ENCODE results near the gene EIF1. TPM values are rescaled to one million over a fixed set of nuclear protein-coding genes. Genes with fewer than 3 reads are reported as not detected.
A peak's percentile ranks its signal among the peaks of the same experiment; 100 is the strongest.

Gene EIF1
- total RNA-seq, 1 experiment from 2014 or later = 481 TPM

GRCh38 chr17:41686281-41686680 is 2.4 kb upstream of the EIF1 start:
- ATAC-seq (no peak), DNase-seq (ENCODE audit: low spot score) (no peak)
- Mint-ChIP-seq H3K27me3 (ENCODE audit: low read depth) (peaks cover 9% of the 10 kb centered on the region), H3K4me1 (peaks cover 18% of the 10 kb centered on the region), H3K9me3 (peaks cover 18% of the 10 kb centered on the region), H3K36me3 (peaks cover 19% of the 10 kb centered on the region), H3K4me3 (no peak overlapping the region), H3K27ac (no peak overlapping the region)
- POLR2A ChIA-PET = no interaction called here
- no peak for TF ChIP-seq EMX1 (CRISPR knock-in tag; IDR thresholded peaks at IDR 0.05)
- no peak for TF ChIP-seq AR (CRISPR knock-in tag; IDR thresholded peaks at IDR 0.05)
- no peak for TF ChIP-seq ZNF317 (CRISPR knock-in tag; IDR thresholded peaks at IDR 0.05; ENCODE audit: borderline replicate concordance, low read depth)
- TF ChIP-seq CDX4 (CRISPR knock-in tag; IDR thresholded peaks at IDR 0.05; ENCODE audit: borderline replicate concordance) = no peak
- TF ChIP-seq ATF3 (CRISPR knock-in tag; conservative IDR thresholded peaks at IDR 0.05) = no peak
- no peak for TF ChIP-seq ZNF138 (CRISPR knock-in tag; conservative IDR thresholded peaks at IDR 0.05)
- TF ChIP-seq FOXJ3 (CRISPR knock-in tag; IDR thresholded peaks at IDR 0.05; ENCODE audit: borderline replicate concordance) = no peak
- TF ChIP-seq GTF2I (CRISPR knock-in tag; conservative IDR thresholded peaks at IDR 0.05) = no peak
- no peak for TF ChIP-seq ZNF425 (CRISPR knock-in tag; conservative IDR thresholded peaks at IDR 0.05)
- no peak for TF ChIP-seq ZNF232 (CRISPR knock-in tag; IDR thresholded peaks at IDR 0.05)
- TF ChIP-seq KAT7 (CRISPR knock-in tag; IDR thresholded peaks at IDR 0.05; ENCODE audit: borderline replicate concordance) = no peak
- CTCF ChIA-PET = no interaction called here

GRCh38 chr17:41687828-41688640 is 651 bp upstream of the EIF1 start:
- DNase-seq (ENCODE audit: low spot score) (no peak), ATAC-seq (no peak)
- POLR2A ChIA-PET = interaction anchor here (0.6 to 5.1 kb wide), 14 partner anchors 9 to 332 kb away, joined by 3 to 42 read pairs (median 4); partner anchors contain the start of genes FKBP10, JUP, KRT19 and NKIRAS2

More at GRCh38 chr17:41687828-41688640, 651 bp upstream of the EIF1 start:
- Mint-ChIP-seq H3K27me3 (ENCODE audit: low read depth) (peaks cover 9% of the 10 kb centered on the region), H3K36me3 (peaks cover 36% of the 10 kb centered on the region), H3K27ac (peak overlapping the region; percentile 99), H3K9me3 (peaks cover 18% of the 10 kb centered on the region), H3K4me3 (peak overlapping the region; percentile 92), H3K4me1 (peaks cover 21% of the 10 kb centered on the region)
- CTCF ChIA-PET = interaction anchor here (0.9 to 3.1 kb wide), 12 partner anchors 9 to 365 kb away, joined by 3 to 47 read pairs (median 8); partner anchors contain the start of genes JUP and ODAD4
- TF ChIP-seq NFE2L1 (CRISPR knock-in tag; IDR thresholded peaks at IDR 0.05) (no peak), FOXJ3 (CRISPR knock-in tag; IDR thresholded peaks at IDR 0.05; ENCODE audit: borderline replicate concordance) (no peak), NFATC4 (CRISPR knock-in tag; IDR thresholded peaks at IDR 0.05) (no peak), HMGA2 (CRISPR knock-in tag; IDR thresholded peaks at IDR 0.05) (no peak), GABPB1 (CRISPR knock-in tag; IDR thresholded peaks at IDR 0.05) (0 out of 2 replicates have a peak, but pooled peaks have one; percentile 30), FOXK1 (CRISPR knock-in tag; IDR thresholded peaks at IDR 0.05) (no peak), ZNF121 (CRISPR knock-in tag; IDR thresholded peaks at IDR 0.05) (peak; percentile 82), ZNF263 (CRISPR knock-in tag; IDR thresholded peaks at IDR 0.05; ENCODE audit: low read depth) (no peak), ZSCAN18 (CRISPR knock-in tag; IDR thresholded peaks at IDR 0.05) (no peak), ELF4 (CRISPR knock-in tag; IDR thresholded peaks at IDR 0.05; ENCODE audit: low read depth) (no peak)

Data from WTC11 (cell line).